Esophagus mucosa (tissue), 1 donor: Measurements from ENCODE around the gene CELA1. TPM values are rescaled to one million over a fixed set of nuclear protein-coding genes. Genes with fewer than 3 reads are reported as not detected.
"Not testable (repeated sequence)": the region's sequence is repeated elsewhere in the genome, so short reads cannot be mapped to it uniquely, and the experiment has no call there.

ENCODE experiments used
- ATAC-seq: fragments of 200-7000 bp; cut with Tn5 transposase; one replicate; pipeline ENCODE4 v1.9.1; 2020
- total RNA-seq: library from RNA; stranded (reverse); gene quantifications from one replicate; pipeline ENCODE4 v1.2.4, GENCODE V29; 2023
- donor health status: DM: yes; HTN: yes; CAD: no.

CELA1 gene
- total RNA-seq, 1 donor from 2014 or later = not detected

GRCh38 chr12:51341251-51342007, 5.0 kb downstream of the CELA1 start:
- ATAC-seq = peak; percentile 81

- no peak for ATAC-seq
Measured at GRCh38 chr12:51339750-51340149, 6.7 kb downstream of the CELA1 start.

- not testable (repeated sequence) for ATAC-seq
Measured at GRCh38 chr12:51337336-51337735, 9.1 kb downstream of the CELA1 start.

GRCh38 chr12:51335931-51336330, 10.5 kb downstream of the CELA1 start:
- no peak for ATAC-seq

GRCh38 chr12:51334764-51335163, 11.7 kb downstream of the CELA1 start:
- ATAC-seq = peak; percentile 35

GRCh38 chr12:51333536-51333935, 12.9 kb downstream of the CELA1 start:
- no peak for ATAC-seq

GRCh38 chr12:51330186-51330585, 16.3 kb downstream of the CELA1 start:
- no peak for ATAC-seq

- ATAC-seq = no peak
Measured at GRCh38 chr12:51329742-51330141, 16.7 kb downstream of the CELA1 start.

- no peak for ATAC-seq
Measured at GRCh38 chr12:51328587-51328986, 17.9 kb downstream of the CELA1 start.

- ATAC-seq = peak; percentile 27
Measured at GRCh38 chr12:51326698-51327439, 19.6 kb downstream of the CELA1 start.

GRCh38 chr12:51324953-51325352, 21.5 kb downstream of the CELA1 start:
- ATAC-seq = peak; percentile 91

GRCh38 chr12:51323966-51324895, 22.2 kb downstream of the CELA1 start, which contains the start of gene BIN2:
Gene BIN2, minus strand, starts transcription at chr12:51324174. Its CDS starts 72 bp downstream, at chr12:51324102.
- peak; percentile 50 for ATAC-seq

GRCh38 chr12:51323317-51323960, 23.0 kb downstream of the CELA1 start:
- no peak for ATAC-seq

GRCh38 chr12:51322452-51322851, 24.0 kb downstream of the CELA1 start:
- ATAC-seq = no peak

GRCh38 chr12:51321882-51322281, 24.6 kb downstream of the CELA1 start:
- ATAC-seq = no peak

- no peak for ATAC-seq
Measured at GRCh38 chr12:51320695-51321320, 25.7 kb downstream of the CELA1 start.

GRCh38 chr12:51320311-51320694, 26.2 kb downstream of the CELA1 start:
- no peak for ATAC-seq

GRCh38 chr12:51318846-51319599, 27.5 kb downstream of the CELA1 start:
- ATAC-seq = peak; percentile 57

GRCh38 chr12:51318057-51318806, 28.2 kb downstream of the CELA1 start:
- peak; percentile 85 for ATAC-seq

GRCh38 chr12:51311389-51311788, 35.1 kb downstream of the CELA1 start:
- ATAC-seq = no peak
